Thyroid gland (tissue), 4 donors: Measurements from ENCODE around the gene BMP4. TPM values are rescaled to one million over a fixed set of nuclear protein-coding genes. Genes with fewer than 3 reads are reported as not detected.
A peak's percentile ranks its signal among the peaks of the same experiment; 100 is the strongest.

Source experiments
- DNase-seq, 2 donors: peaks; one replicate each; pipeline ENCODE4 v3.0.0-alpha.2; 2019
- H3K27ac ChIP-seq, 3 donors: fragments of 200-600 bp; sonication (generic); 1 replicate in 2 of 3; 2 replicates in 1 of 3; pipeline ENCODE4 v1.5.1; 2016 to 2019; ENCODE audit warnings: mild to moderate bottlenecking in 1 of 3, moderate library complexity in 1 of 3
- H3K27me3 ChIP-seq: fragments of 200-600 bp; sonication (generic); one replicate; pipeline ENCODE4 v1.5.1; 2019
- H3K36me3 ChIP-seq, 2 donors: fragments of 200-600 bp; sonication (generic); one replicate each; pipeline ENCODE4 v1.5.1; 2016 to 2019
- H3K4me1 ChIP-seq, 2 donors: fragments of 200-600 bp; sonication (generic); one replicate each; pipeline ENCODE4 v1.5.1; 2017 to 2019
- H3K4me3 ChIP-seq, 3 donors: fragments of 200-600 bp; sonication (generic); replicated peaks in 1 of 3; 1 replicate in 2 of 3; 2 replicates in 1 of 3; pipeline ENCODE4 v1.5.1; 2016; ENCODE audit warnings: mild to moderate bottlenecking in 1 of 3
- H3K9me3 ChIP-seq: fragments of 200-600 bp; sonication (generic); one replicate; pipeline ENCODE4 v1.5.1; 2017
- CTCF ChIP-seq, 6 experiments: fragments of 200-600 bp in 3 of 6; fragments of 450-650 bp in 3 of 6; sonication (generic) in 3 of 6; IDR thresholded peaks; one replicate each; pipeline ENCODE4 v1.5.1; 2016 to 2019; ENCODE audit warnings: antibody characterized with exemption in 6 of 6, mild to moderate bottlenecking in 2 of 6, inconsistent platforms in 1 of 6, moderate library complexity in 1 of 6
- POLR2A ChIP-seq, 2 donors: fragments of 450-650 bp; IDR thresholded peaks; one replicate each; pipeline ENCODE4 v1.6.1; 2017; ENCODE audit warnings: antibody characterized with exemption in 2 of 2, mild to moderate bottlenecking in 2 of 2, moderate library complexity in 1 of 2
- WGBS, 2 donors: methylation state at CpG; one replicate each; pipeline ENCODE4 v1.1.5; 2017; 5-methylcytosine and 5-hydroxymethylcytosine counted together
- intact Hi-C: fragments of 100-400 bp; cut with DNase I; formaldehyde crosslinking; loops from one replicate; pipeline ENCODE4 v1.15.1; 2023
- total RNA-seq, 4 donors: library from RNA; depleted of rRNA; stranded (reverse); fragments of >200 nt; gene quantifications; one replicate each; pipeline ENCODE4 v1.2.3, GENCODE V29; 2016

The BMP4 gene
- total RNA-seq, 4 donors from 2014 or later: 8.5 to 27.2 (median 11.6) TPM

GRCh38 chr14:53948205-53948884 lies 8.3 kb downstream of the BMP4 start:
- no peak for DNase-seq
- no peaks in the 10 kb centered on the region for H3K36me3 ChIP-seq
- 78 to 89% methylated on average over 6 of the region's 6 CpGs for WGBS, 2 donors
- H3K9me3 ChIP-seq: no peaks in the 10 kb centered on the region
- no peak overlapping the region for H3K4me3 ChIP-seq
- peaks cover 13 to 24% of the 10 kb centered on the region in 2 donors for H3K4me1 ChIP-seq
- no peak overlapping the region for H3K27ac ChIP-seq
- no peak for TF ChIP-seq CTCF (IDR thresholded peaks at IDR 0.05)
- no peak for TF ChIP-seq POLR2A (IDR thresholded peaks at IDR 0.05)
- H3K27me3 ChIP-seq: no peaks in the 10 kb centered on the region
- intact Hi-C loops: no loop called here

- H3K9me3 ChIP-seq: no peaks in the 10 kb centered on the region
- intact Hi-C loops: no loop called here
- H3K4me1 ChIP-seq: peaks cover 17 to 27% of the 10 kb centered on the region in 2 donors
- no peak for DNase-seq
- no peaks in the 10 kb centered on the region for H3K36me3 ChIP-seq
- TF ChIP-seq CTCF (IDR thresholded peaks at IDR 0.05) (no peak), POLR2A (IDR thresholded peaks at IDR 0.05) (no peak)
- WGBS, 2 donors: 72 to 77% methylated on average over 12 of the region's 12 CpGs
- no peaks in the 10 kb centered on the region for H3K27me3 ChIP-seq
- no peak overlapping the region for H3K27ac ChIP-seq
- H3K4me3 ChIP-seq: no peak overlapping the region
Observed at GRCh38 chr14:53947452-53948204, 9.0 kb downstream of the BMP4 start.

- Histone ChIP-seq H3K27me3 (no peaks in the 10 kb centered on the region), H3K36me3 (no peaks in the 10 kb centered on the region), H3K9me3 (no peaks in the 10 kb centered on the region), H3K27ac (no peak overlapping the region), H3K4me1 (peaks cover 15 to 21% of the 10 kb centered on the region in 2 donors), H3K4me3 (peak overlapping the region in 1 of 3 donors; percentile 39)
- WGBS, 2 donors: 39 to 47% methylated on average over 12 of the region's 12 CpGs
- no peak for DNase-seq
- TF ChIP-seq POLR2A (IDR thresholded peaks at IDR 0.05): no peak
- TF ChIP-seq CTCF (IDR thresholded peaks at IDR 0.05): no peak
- intact Hi-C loops: no loop called here
Observed at GRCh38 chr14:53947094-53947445, 9.6 kb downstream of the BMP4 start.

- peak; percentile 43 to 64 for DNase-seq
- Histone ChIP-seq H3K4me3 (peak overlapping the region in 2 of 3 donors; percentile 28 to 39), H3K36me3 (no peaks in the 10 kb centered on the region), H3K4me1 (peaks cover 10 to 16% of the 10 kb centered on the region in 2 donors), H3K27ac (no peak overlapping the region), H3K27me3 (no peaks in the 10 kb centered on the region), H3K9me3 (no peaks in the 10 kb centered on the region)
- WGBS, 2 donors: 25 to 31% methylated on average over 24 to 28 of the region's 63 CpGs
- no peak for TF ChIP-seq CTCF (IDR thresholded peaks at IDR 0.05)
- TF ChIP-seq POLR2A (IDR thresholded peaks at IDR 0.05): peak in 1 of 2 donors; percentile 21
- intact Hi-C loops: no loop called here
Observed at GRCh38 chr14:53946404-53947093, 10.1 kb downstream of the BMP4 start.

- Histone ChIP-seq H3K36me3 (no peaks in the 10 kb centered on the region), H3K27me3 (no peaks in the 10 kb centered on the region), H3K9me3 (no peaks in the 10 kb centered on the region), H3K4me3 (no peak overlapping the region), H3K4me1 (peaks cover 5 to 13% of the 10 kb centered on the region in 2 donors), H3K27ac (no peak overlapping the region)
- TF ChIP-seq POLR2A (IDR thresholded peaks at IDR 0.05) (no peak), CTCF (IDR thresholded peaks at IDR 0.05) (no peak)
- intact Hi-C loops: no loop called here
- DNase-seq: no peak
- 73 to 81% methylated on average over 14 of the region's 14 CpGs for WGBS, 2 donors
Observed at GRCh38 chr14:53946071-53946403, 10.6 kb downstream of the BMP4 start.
